Activated CD8-positive, alpha-beta memory T cell treated with anti-CD3 and anti-CD28 coated beads for 48 hours (primary cell): ENCODE results near the gene GNA15.

ENCODE experiments used
- DNase-seq, 3 experiments: peaks; one replicate each; pipeline ENCODE4 v3.0.0-alpha.2; 2020; ENCODE audit warnings: low read depth in 2 of 3, low spot score in 2 of 3

GNA15 gene

DNA sequence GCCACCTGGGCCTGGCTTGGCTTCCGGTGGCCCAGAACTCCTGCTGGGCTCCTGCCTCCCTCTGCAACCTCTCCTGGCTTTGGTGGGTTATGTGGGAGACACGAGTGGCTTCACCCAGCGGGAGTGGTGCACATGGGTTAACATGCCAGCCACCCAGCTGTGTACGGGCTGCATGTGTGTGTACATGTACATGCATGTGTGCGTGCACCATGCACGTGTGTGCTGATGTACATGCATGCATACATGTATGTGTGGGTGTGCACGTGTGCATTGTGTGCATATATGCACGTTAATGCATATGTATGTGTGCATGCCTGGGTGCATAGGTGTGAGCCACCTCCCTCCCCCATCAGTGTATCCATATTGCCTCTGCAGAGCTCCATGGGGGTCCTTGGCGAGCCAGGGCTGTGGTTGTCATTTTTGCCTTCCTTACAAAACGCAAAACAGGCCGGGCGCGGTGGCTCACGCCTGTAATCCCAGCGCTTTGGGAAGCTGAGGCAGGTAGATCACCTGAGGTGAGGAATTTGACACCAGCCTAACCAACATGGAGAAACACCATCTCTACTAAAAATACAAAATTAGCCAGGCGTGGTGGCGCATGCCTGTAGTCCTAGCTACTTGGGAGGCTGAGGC is 29.2 kb upstream of the GNA15 start:
- DNase-seq: no peak

DNA sequence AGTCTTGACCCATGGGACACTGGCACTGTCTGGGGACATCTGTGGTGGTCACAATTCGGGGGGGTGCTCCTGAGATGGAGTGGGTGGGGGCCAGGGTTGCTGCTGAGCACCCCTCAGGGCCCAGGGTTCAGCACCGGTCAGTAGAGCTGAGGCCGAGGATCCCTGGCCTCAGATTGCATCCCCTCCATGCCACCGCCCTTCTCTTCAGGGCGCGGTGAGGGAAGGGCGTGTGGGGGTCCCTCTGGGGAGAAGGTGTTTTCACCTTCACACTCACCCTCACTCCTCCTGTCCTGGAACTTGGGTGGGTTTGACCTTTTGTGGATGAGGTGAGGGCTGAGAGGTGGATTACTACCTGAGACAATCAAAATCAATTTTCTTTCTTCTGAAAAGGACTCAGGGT is 28.2 kb upstream of the GNA15 start:
- no peak for DNase-seq

DNA sequence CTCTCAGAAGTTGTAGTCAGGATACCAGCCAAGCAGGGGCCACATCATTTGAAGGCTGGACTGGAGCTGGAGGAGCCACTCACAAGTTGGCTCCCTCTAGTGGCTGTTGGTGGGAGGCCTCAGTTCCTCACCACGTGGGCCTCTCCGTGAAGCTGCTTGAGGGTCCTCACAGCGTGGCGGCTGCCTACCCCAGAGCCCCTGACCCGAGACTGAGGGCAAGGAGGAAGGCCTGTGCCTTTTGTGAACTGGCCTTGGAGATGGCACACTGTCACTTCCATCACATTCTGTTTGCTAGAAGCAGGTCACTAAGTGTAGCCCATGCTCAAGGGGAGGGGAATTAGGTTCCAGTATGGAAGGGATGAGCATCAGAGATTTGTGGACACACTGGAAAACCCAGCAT is 27.1 kb upstream of the GNA15 start:
- peak in 2 of 3 experiments; percentile 27 to 56 for DNase-seq

- no peak for DNase-seq
Measured at GRCh38 chr19:3109491-3109890, 26.3 kb upstream of the GNA15 start.

GRCh38 chr19:3110126-3110825 is 25.6 kb upstream of the GNA15 start:
- DNase-seq: no peak

DNA sequence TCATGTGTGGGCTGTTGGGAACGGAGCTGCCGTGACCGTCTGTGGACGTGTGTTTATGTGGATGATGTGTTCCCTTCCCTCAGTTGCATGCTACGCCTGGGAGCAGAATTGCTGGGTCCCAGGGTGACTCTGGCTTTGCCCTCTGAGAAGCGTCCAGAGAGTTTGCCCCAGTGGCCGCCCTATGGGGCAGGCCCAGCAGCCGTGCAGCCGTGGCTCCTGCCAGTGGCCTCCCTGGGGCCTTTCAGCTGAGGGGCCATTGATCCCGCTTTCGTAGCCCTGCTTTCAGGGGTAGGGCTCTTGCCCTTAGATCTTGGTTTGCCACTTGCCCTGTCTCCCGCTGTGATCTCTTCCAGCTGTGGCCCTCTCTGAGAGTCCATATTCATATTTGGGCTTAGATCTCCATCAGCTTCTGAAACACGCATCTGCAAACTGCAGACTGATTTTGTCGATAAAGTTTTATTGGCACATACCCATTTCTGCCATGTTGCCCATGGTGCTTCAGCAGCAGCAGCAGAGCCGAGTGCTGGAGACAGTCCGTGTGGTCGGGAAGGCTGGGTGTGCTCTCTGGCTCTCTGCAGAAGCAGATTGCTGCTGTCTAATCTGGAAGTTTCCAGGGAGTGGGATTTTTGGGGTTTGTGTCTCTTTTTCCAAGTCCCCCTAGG is 24.1 kb upstream of the GNA15 start:
- no peak for DNase-seq

DNA sequence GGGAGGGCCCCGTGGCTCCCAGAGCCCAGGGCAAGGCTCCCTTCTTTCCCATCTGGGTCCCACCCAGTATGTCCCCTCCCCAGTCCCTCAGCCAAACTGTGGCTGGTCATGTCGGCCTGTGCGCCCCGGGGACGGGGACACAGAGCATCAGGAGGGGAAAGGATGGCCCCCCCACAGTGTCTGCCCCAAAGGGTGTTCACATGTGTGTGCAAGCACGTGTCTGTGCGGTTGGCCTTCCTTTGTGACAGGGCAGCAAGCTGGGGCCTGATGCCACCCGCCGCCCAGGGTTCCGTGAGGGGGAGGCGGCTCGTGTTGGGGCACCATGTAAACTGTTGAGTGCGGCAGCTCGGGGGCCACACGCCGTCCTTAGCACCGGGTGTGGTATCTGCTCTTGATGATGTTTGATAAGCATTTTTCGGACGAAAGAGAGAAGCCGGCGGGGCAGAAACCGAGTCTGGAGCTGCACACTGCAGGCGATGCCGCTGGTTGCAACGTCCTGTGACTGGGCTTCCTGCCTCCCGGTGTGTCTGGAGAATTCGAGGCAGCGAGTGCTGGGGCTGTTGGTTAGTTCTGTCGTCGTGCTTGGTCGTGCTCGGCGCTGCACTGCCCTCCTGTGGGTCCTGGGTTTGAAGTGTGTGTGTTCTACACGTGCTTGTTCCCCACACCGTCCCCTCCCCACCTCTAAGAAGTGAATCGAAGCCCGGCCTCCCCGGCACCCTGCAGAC is 23.3 kb upstream of the GNA15 start:
- no peak for DNase-seq

- no peak for DNase-seq
Measured at GRCh38 chr19:3113100-3114017, 22.5 kb upstream of the GNA15 start.

DNA sequence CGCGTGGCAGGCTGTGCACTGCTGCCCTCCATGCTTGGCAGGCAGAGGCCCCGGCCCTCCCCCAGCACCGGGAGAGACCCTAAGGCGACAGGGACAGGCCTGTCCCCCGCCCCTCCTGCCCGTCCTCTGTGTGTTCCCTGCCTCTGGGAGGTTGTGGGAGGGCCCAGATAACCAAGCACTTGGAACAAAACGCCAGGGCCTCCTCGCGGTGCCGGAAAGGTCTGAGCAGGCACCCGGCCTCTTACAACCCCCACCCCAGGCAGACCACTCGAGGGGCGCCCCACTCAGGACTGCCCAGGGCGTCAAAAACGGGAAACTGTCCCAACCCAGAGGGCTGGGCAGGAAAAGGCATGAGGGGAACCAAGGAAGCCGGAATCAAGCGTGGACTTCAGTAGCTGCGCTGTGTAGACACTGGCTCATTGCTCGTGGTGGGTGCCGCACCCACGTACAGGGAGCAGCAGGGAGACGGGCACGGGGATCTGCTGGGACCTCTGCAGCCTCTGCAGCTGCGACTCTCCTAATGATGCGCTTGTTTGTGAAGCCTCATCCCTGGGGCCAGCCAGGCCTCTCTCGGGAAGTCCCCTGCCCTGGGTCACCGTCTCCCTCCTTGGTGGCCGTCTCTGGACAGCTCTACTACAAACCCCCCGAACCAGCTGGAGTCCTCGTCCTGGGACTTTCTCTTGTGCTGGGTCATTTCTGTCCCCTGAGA is 21.7 kb upstream of the GNA15 start:
- no peak for DNase-seq

- DNase-seq: no peak
Measured at GRCh38 chr19:3114811-3115210, 21.0 kb upstream of the GNA15 start.

DNA sequence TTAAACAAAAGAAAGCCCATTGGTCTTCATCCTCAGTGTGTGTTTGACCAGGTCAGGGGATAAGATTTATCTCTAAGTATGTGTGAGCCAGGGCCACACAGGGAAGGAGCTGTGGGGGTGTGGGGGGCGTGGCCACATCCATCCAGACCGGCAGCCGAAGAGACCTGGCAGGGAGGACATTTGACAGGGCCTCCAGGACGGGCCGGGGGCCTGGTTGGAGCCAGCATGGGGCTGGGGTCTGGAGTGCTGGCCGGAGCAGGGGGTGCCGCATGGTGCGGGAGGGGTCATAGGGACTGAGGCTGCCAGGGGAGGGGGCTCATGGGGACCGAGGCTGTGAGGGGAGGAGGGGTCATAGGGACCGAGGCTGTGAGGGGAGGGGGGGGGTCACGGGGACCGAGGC is 20.4 kb upstream of the GNA15 start:
- no peak for DNase-seq

DNA sequence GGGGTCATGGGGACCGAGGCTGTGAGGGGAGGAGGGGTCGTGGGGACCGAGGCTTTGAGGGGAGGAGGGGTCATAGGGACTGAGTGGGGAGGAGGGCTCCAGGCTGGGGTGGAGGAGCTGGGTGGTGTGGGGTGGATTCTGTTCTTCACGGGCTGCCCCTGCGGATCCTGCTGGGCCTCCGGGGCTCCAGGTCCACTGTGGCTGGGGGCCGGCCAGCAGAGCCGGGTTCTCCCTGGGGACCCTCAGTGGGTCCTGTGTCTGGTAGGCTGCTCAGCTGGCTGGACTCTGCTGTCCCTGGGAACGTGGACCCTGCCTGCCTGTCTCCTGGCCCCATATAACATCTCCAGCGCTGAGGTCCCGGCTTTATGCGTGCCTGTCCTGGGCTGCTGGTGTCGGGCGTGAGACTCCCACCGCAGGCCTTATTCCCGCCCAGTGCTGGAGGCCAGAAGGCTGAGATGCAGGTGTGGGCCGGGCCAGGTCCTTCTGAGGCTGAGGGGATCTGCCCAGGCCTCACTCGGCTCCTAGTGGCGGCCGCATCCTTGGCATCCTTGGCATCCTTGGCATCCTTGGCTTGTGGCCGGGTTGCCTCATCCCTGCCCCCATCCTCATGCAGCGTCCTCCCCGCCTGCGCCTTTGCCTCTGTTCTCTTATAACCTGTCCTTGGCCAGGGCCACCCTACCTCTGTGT is 19.8 kb upstream of the GNA15 start:
- no peak for DNase-seq

DNA sequence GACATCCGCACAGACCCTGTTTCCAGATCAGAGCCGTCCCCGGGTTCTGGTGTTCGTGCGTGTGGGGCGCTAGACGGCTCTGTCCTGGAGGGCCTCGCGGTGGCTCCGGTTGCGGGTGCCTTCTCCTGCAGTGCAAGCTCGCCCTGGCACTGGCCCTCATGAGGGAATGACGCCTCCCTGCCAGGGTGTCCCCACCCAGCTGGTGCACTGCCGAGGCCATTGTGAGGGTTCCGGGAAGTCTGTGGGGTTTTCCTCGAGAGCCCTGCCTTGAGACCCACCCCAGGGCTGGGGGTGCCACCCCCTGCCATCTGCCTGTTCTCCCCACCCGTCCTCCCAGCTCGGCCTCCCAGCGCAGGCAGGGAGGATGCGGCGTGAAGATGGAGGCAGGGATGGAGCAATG is 19.2 kb upstream of the GNA15 start:
- no peak for DNase-seq

DNA sequence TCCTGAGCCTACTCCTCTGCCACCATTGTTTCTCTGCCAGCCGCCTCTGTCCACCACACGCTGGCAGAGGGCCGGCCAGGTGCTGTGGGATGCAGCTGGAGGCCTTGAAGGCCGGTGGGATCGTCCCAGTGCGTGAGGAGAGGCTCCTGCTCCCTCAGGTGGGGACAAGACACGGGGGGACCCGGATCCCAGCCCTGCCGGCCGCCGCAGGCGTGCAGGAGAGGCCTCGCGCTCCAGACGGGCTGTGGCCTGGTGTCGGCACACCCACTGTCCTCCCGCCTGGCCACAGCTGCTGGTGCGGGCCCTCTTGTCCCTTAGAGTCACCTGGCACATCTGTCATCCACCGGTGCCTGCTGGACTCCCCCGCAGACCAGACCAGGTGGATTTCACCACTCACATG is 18.1 kb upstream of the GNA15 start:
- DNase-seq: no peak

DNA sequence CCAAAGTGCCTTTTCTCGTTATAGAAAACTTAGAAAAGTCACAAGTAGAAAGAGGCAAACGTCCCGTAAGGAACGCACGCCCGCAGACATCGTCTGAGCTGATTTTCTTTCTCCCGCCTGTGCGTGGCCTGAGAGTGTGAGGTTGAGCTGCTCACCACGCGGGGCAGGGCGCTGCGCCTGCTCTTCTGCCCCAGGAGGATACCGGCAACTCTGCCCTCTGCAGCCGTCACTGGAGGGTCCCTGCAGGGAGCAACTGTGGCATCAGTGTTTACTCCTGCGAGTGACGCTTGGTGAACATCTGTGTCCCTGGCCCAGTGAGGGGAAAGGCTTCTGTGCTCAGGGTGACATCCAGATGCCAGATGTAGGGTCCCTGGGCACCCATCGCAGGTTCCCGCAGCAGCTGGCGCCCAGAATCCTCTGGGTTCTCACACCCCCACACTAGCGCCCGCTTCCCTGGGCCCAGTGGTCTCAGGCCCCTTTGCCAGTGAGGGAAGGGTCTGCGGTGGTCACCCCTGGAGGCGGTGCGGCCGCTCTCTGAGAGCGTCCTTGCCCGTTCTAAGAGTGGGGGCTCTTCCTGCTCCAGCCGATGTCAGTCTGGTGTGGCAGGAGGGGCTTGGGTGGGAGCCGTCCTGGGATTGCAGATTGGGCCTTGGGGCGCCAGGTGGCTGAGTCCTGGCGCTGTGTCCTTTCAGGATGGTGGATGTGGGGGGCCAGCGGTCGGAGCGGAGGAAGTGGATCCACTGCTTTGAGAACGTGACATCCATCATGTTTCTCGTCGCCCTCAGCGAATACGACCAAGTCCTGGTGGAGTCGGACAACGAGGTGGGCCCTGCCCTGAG is 17.4 kb upstream of the GNA15 start:
- no peak for DNase-seq

DNA sequence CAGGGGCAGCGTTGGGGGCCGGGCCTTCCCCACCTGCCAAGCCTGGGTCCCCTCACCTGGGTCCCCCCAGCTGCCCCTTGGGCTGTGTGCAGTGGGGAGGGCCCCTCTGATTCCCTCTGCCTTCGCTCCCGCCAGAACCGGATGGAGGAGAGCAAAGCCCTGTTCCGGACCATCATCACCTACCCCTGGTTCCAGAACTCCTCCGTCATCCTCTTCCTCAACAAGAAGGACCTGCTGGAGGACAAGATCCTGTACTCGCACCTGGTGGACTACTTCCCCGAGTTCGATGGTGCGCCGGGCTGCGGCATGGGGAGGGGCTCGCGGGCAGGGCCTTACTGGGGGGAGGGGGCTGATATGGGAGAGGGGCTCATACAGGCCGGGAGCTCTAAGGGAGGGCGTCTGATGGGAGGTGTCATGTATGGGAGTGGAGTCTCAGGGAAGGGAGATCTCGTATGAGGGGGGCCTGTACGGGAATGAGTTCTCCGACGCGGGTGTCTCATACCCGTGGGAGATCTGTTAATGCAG is 16.7 kb upstream of the GNA15 start:
- DNase-seq: no peak

DNA sequence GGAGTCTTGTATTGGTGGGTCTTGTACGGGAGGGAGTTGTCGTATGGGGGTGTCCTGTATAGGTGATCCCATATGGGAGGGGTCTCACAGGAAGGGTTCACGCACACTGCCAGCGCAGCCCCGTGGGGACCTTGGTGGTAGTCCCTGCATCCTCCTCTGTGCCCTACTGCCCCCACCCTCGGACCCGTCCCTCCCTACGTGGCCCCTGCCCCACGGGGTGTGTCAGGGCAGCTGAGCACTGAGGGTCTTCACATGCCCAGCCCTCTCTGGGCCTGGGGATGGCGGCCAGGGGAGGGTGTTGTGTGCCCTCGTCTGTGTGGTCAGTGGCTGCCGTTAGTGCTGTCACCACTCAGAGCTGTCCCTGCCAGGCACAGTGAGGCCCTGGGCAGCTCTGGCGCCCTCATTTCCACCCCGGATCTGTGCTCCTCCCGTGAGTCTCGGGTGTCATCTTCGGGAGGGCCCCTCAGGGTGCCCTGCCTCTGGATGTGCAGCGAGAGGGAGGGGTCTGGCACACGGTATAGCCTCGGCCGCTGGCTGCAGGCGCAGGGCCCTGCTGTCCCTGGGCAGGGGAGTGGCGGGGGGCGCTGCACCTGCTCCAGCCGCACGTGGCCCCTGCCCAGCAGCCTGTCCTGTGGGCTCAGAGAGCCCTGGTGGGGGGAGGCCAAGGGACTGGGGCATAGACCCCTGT is 16.0 kb upstream of the GNA15 start:
- DNase-seq: no peak
